SU-DHL-6 (cell line): ENCODE results near the gene NFIA.

Experiments
- CTCF ChIP-seq: fragments of 200-600 bp; sonication (generic); IDR thresholded peaks from one replicate; pipeline ENCODE4 v1.5.1; 2017; ENCODE audit warnings: antibody characterized with exemption, mild to moderate bottlenecking, low read length, moderate library complexity; ENCODE audit not compliant: insufficient read depth, poor library complexity, severe bottlenecking
- EZH2phosphoT487 ChIP-seq: fragments of 200-600 bp; sonication (generic), shearing (Covaris generic); conservative IDR thresholded peaks from 2 replicates; pipeline ENCODE4 v1.6.1; 2018; ENCODE audit warnings: mild to moderate bottlenecking, antibody characterized with exemption, low read length, moderate library complexity, mixed read lengths

GRCh38 chr1:61327436-61327835 lies 245.1 kb downstream of the NFIA start:
- TF ChIP-seq CTCF (no peak), EZH2phosphoT487 (no peak)
